GM21360 (cell line): Measurements from ENCODE around the gene YBEY.
"Not testable (repeated sequence)": the region's sequence is repeated elsewhere in the genome, so short reads cannot be mapped to it uniquely, and the experiment has no call there.

Source experiments
- ATAC-seq: cut with Tn5 transposase; IDR thresholded peaks from one replicate; pipeline ENCODE4 v1.9.1; 2021; ENCODE audit warnings: mild to moderate bottlenecking, moderate library complexity; ENCODE audit not compliant: unreplicated experiment

YBEY gene, protein sequence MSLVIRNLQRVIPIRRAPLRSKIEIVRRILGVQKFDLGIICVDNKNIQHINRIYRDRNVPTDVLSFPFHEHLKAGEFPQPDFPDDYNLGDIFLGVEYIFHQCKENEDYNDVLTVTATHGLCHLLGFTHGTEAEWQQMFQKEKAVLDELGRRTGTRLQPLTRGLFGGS

GRCh38 chr21:46285761-46286647, at the start of gene YBEY:
Gene YBEY, plus strand, starts transcription at chr21:46286342. Its CDS starts 572 bp downstream, at chr21:46286914.
- ATAC-seq = peak; percentile 75

DNA sequence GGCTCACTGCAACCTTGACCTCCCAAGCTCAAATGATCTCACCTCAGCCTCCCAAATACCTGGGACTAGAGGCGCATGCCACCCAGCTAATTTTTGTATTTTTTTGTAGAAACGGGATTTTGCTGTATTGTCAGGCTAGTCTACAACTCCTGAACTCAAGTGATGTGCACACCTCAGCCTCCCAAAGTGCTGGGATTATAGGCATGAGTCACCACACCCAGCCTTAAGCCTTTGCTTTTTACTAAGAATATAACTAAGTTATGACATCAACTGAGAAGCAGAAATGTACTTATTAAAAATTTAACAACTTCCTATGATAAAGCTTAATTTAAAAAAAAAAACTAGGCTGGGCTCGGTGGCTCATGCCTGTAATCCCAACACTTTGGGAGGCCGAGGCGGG, 48.7 kb upstream of the YBEY start:
- no peak for ATAC-seq

GRCh38 chr21:46239817-46240325, 46.3 kb upstream of the YBEY start:
- ATAC-seq = no peak

GRCh38 chr21:46241577-46241976, 44.6 kb upstream of the YBEY start:
- ATAC-seq = not testable (repeated sequence)

- ATAC-seq = no peak
Measured at GRCh38 chr21:46243325-46243724, 42.8 kb upstream of the YBEY start.

- ATAC-seq = no peak
Measured at GRCh38 chr21:46243960-46244361, 42.2 kb upstream of the YBEY start.

- no peak for ATAC-seq
Measured at GRCh38 chr21:46244602-46245001, 41.5 kb upstream of the YBEY start.

GRCh38 chr21:46245213-46245915, 40.8 kb upstream of the YBEY start:
- no peak for ATAC-seq

DNA sequence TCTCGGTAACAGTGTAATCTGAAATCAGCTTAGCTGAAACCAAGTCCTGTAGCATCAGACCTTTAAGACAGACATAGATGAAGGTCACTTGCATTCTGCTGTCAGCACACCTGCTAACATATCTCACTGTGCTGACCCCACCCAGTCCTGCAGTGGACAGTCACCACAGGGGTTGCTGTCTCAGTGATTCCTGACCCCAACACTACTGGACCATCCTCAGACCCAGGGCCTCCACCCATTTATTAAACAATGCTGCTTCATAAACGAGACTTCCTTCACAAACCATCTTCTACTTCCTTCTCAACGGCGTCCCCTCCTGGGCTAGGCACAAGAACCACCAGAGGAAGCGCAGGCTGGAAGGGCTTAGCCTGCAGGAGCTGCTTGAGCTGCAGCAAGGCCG, 39.8 kb upstream of the YBEY start:
- ATAC-seq = no peak

DNA sequence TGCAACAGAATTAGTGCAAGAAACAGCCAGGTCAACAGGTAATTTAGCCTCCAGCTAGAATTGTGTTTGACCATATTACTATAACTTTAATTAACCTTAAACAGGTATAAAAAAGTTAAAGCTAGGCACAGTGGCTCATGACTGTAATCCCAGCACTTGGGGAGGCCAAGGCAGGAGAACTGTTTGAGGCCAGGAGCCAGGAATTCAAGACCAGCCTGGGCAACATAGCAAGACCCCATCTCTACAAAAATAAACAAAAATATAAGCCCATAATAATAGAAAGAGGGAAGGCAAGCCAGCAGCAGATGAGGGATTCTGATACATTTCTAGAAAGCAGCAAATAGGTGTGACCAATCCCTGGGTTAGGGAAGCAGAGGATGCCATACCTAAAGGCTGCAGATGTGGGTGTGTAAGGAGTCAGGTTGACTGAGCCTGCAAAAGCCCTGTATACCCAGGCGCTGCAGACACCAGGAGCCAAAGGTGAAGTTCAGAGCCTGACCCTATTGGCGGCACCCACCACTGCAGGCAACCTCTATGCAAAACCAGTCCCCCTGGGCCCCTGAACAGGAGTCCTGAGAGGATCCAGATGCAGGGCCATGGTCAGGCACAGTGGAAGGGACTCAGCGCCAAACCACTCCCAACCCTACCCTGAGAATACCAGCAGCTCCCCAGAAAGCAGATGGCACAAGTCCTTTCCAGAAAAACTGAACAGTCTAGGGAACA, 38.3 kb upstream of the YBEY start:
- ATAC-seq = no peak

DNA sequence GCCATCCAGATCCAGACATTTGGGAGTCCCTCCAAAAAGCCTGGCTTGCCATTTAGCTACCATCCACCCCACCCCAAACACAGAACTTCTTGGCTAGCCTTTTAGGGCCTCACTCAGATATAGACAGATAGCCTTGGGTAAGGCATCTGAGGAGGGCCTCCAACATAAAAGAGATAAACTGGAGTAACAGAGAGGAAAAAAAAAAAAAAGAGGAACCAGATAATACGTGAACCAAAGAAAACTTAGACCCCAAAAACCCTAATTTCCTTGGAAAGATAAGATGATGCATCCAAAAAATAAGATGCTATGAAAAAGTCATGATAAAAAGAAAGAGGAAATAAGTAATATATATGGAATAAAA, 37.7 kb upstream of the YBEY start:
- no peak for ATAC-seq

GRCh38 chr21:46248827-46249226, 37.3 kb upstream of the YBEY start:
- no peak for ATAC-seq

GRCh38 chr21:46250146-46250725, 35.9 kb upstream of the YBEY start:
- ATAC-seq = no peak

- ATAC-seq = no peak
Measured at GRCh38 chr21:46252840-46253239, 33.3 kb upstream of the YBEY start.

DNA sequence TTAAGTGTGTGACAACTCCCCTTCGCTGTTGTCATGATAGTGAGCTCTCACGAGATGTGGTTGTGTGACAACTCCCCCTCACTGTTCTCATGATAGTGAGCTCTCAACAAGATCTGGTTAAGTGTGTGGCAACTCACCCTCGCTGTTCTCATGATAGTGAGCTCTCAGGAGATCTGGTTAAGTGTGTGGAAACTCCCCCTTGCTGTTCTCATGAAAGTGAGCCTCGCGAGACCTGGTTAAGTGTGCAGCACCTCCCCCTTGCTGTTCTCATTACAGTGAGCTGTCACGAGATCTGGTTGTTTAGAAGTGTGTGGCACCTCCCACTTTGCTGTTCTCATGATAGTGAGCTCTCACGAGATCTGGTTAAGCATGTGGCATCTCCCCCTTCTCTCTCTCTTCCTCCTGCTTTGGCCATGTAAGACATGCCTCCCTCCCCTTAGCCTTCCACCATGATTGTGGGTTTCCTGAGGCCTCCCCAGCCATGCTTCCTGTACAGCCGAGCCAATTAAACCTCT, 32.5 kb upstream of the YBEY start:
- peak; percentile 49 for ATAC-seq

GRCh38 chr21:46254208-46254975, 31.8 kb upstream of the YBEY start:
- no peak for ATAC-seq

GRCh38 chr21:46255166-46255565, 31.0 kb upstream of the YBEY start:
- ATAC-seq = no peak

GRCh38 chr21:46255758-46256337, 30.3 kb upstream of the YBEY start:
- no peak for ATAC-seq

DNA sequence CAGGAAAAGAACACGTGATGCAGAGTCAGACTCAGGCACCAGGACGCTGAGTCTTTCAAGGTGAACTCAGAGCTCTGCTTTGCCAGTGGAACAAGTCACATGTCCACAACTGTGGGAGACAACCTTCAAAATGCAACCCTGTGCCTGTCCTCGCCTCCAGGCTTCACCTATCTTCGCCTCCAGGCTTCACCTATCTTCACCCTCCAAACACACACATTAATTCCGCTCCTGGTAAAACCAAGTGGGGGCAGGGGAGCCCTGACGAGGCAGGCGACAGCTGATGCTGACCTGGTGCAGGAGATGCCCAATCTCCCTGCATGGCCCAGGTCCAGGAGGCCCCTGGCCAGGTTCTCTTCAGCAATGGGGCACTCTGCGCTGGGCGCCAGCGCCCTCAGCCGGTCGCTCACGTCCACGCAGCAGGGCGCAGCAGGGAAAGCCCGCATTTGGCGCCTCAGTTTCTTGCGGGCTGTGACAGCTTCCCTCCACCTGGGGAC, 29.6 kb upstream of the YBEY start:
- no peak for ATAC-seq
